ENCODE measurements around the gene CRYBA1.

CRYBA1 gene

GRCh38 chr17:29292992-29293889 lies 46.6 kb downstream of the CRYBA1 start:
- H3K9ac ChIP-seq (ENCODE audit: low read length): peak overlapping the region; percentile 99
- H3K4me1 ChIP-seq (ENCODE audit: low read length): peaks cover 8% of the 10 kb centered on the region; the same call in 1 of the 2 replicates
- peak overlapping the region; percentile 95 for H3K27ac ChIP-seq (ENCODE audit: low read length)
- no peak overlapping the region for H2AFZ ChIP-seq (ENCODE audit: low read depth, low read length)
- H3K4me3 ChIP-seq (ENCODE audit: low read length): peak overlapping the region; percentile 97
- peaks cover 57% of the 10 kb centered on the region for H3K79me2 ChIP-seq (ENCODE audit: low read length)
- H3K27me3 ChIP-seq (ENCODE audit: low read depth, low read length): no peaks in the 10 kb centered on the region
- TF ChIP-seq CTCF (IDR thresholded peaks at IDR 0.05; ENCODE audit: low read depth, low read length): peak; percentile 14; the same call in 1 of the 2 replicates
- TF ChIP-seq EZH2phosphoT487 (IDR thresholded peaks at IDR 0.05; ENCODE audit: low read depth): no peak
- H3K36me3 ChIP-seq (replicated peaks; ENCODE audit: low read depth, low read length): peaks cover 25% of the 10 kb centered on the region
- H3K9me3 ChIP-seq (ENCODE audit: insufficient read depth, low read length): no peaks in the 10 kb centered on the region
- H4K20me1 ChIP-seq (ENCODE audit: insufficient read depth, low read length): peaks cover 38% of the 10 kb centered on the region
- peak overlapping the region; percentile 73 for H3K4me2 ChIP-seq (ENCODE audit: low read length)

- peak within 1 kb of the TSS; percentile 91 for H3K4me2 ChIP-seq (ENCODE audit: low read length)
- H3K79me2 ChIP-seq (ENCODE audit: low read length): peaks cover 49% of the 10 kb centered on the region
- H3K27me3 ChIP-seq (ENCODE audit: low read depth, low read length): no peaks in the 10 kb centered on the region
- peaks cover 17% of the 10 kb centered on the region for H3K36me3 ChIP-seq (replicated peaks; ENCODE audit: low read depth, low read length)
- peak within 1 kb of the TSS; percentile 99 for H3K9ac ChIP-seq (ENCODE audit: low read length)
- H3K9me3 ChIP-seq (ENCODE audit: insufficient read depth, low read length): no peaks in the 10 kb centered on the region
- peak within 1 kb of the TSS; percentile 97 for H3K4me3 ChIP-seq (ENCODE audit: low read length)
- H4K20me1 ChIP-seq (ENCODE audit: insufficient read depth, low read length): peaks cover 30% of the 10 kb centered on the region
- H2AFZ ChIP-seq (ENCODE audit: low read depth, low read length): peak within 1 kb of the TSS; percentile 81
- TF ChIP-seq EZH2phosphoT487 (IDR thresholded peaks at IDR 0.05; ENCODE audit: low read depth): no peak
- peak within 1 kb of the TSS; percentile 95 for H3K27ac ChIP-seq (ENCODE audit: low read length)
- H3K4me1 ChIP-seq (ENCODE audit: low read length): peaks cover 8% of the 10 kb centered on the region; the same call in 1 of the 2 replicates
These were observed 47.4 kb downstream of the CRYBA1 start, which contains the start of gene NUFIP2 for GRCh38 chr17:29293890-29294579. Gene NUFIP2 (minus strand): TSS chr17:29294148. CDS start chr17:29294059, 89 bp downstream.

- H3K9ac ChIP-seq (ENCODE audit: low read length): peak overlapping the region; percentile 87
- peaks cover 44% of the 10 kb centered on the region for H3K79me2 ChIP-seq (ENCODE audit: low read length)
- peaks cover 25% of the 10 kb centered on the region for H4K20me1 ChIP-seq (ENCODE audit: insufficient read depth, low read length)
- H3K4me2 ChIP-seq (ENCODE audit: low read length): peak overlapping the region; percentile 91
- H3K4me3 ChIP-seq (ENCODE audit: low read length): peak overlapping the region; percentile 97
- H3K9me3 ChIP-seq (ENCODE audit: insufficient read depth, low read length): no peaks in the 10 kb centered on the region
- peak overlapping the region; percentile 89 for H3K27ac ChIP-seq (ENCODE audit: low read length)
- no peak for TF ChIP-seq EZH2phosphoT487 (IDR thresholded peaks at IDR 0.05; ENCODE audit: low read depth)
- TF ChIP-seq CTCF (IDR thresholded peaks at IDR 0.05; ENCODE audit: low read depth, low read length): no peak
- no peaks in the 10 kb centered on the region for H3K27me3 ChIP-seq (ENCODE audit: low read depth, low read length)
- H3K36me3 ChIP-seq (replicated peaks; ENCODE audit: low read depth, low read length): peaks cover 14% of the 10 kb centered on the region
- peak overlapping the region; percentile 81 for H2AFZ ChIP-seq (ENCODE audit: low read depth, low read length)
- H3K4me1 ChIP-seq (ENCODE audit: low read length): peaks cover 8% of the 10 kb centered on the region; the same call in 1 of the 2 replicates
These were observed 47.9 kb downstream of the CRYBA1 start for GRCh38 chr17:29294580-29294900.

- H3K4me2 ChIP-seq (ENCODE audit: low read length): no peak overlapping the region
- peaks cover 15% of the 10 kb centered on the region for H3K4me1 ChIP-seq (ENCODE audit: low read length)
- H3K27me3 ChIP-seq (ENCODE audit: low read depth, low read length): no peaks in the 10 kb centered on the region
- H3K9me3 ChIP-seq (ENCODE audit: insufficient read depth, low read length): no peaks in the 10 kb centered on the region
- peaks cover 35% of the 10 kb centered on the region for H3K79me2 ChIP-seq (ENCODE audit: low read length)
- H3K27ac ChIP-seq (ENCODE audit: low read length): no peak overlapping the region
- H2AFZ ChIP-seq (ENCODE audit: low read depth, low read length): no peak overlapping the region
- no peak overlapping the region for H3K4me3 ChIP-seq (ENCODE audit: low read length)
- peaks cover 16% of the 10 kb centered on the region for H4K20me1 ChIP-seq (ENCODE audit: insufficient read depth, low read length)
- no peak overlapping the region for H3K9ac ChIP-seq (ENCODE audit: low read length)
- TF ChIP-seq CTCF (IDR thresholded peaks at IDR 0.05; ENCODE audit: low read depth, low read length) (no peak), EZH2phosphoT487 (IDR thresholded peaks at IDR 0.05; ENCODE audit: low read depth) (no peak)
- peaks cover 6% of the 10 kb centered on the region for H3K36me3 ChIP-seq (replicated peaks; ENCODE audit: low read depth, low read length)
These were observed 48.8 kb downstream of the CRYBA1 start for GRCh38 chr17:29295420-29295819.

Measured in OCI-LY3 (cell line).